HepG2 (cell line): Measurements from ENCODE around the gene PRKCD. TPM values are rescaled to one million over a fixed set of nuclear protein-coding genes. Genes with fewer than 3 reads are reported as not detected.
A peak's percentile ranks its signal among the peaks of the same experiment; 100 is the strongest.

Source experiments
- ATAC-seq: fragments of 200-7000 bp; cut with Tn5 transposase; 3 replicates; pipeline ENCODE4 v1.9.1; 2020; ENCODE audit warnings: mild to moderate bottlenecking, moderate library complexity
- BruUV-seq: library from RNA; stranded (reverse); fragments of 400-500 nt; replicated peaks from 2 replicates; lab custom pipeline; 2021; lab: Mats Ljungman, UMichigan
- CTCF ChIA-PET: fragments of 300-600 bp; formaldehyde crosslinking; extraction: SDS; loops from one replicate; lab custom pipeline; 2021; ENCODE audit warnings: low total read pairs, inconsistent platforms, low intra/inter-chr PET ratio; lab: Yijun Ruan, JAX
- POLR2A ChIA-PET: fragments of 350-600 bp; sonication (Branson Sonifier 250); formaldehyde crosslinking; loops from one replicate; lab custom pipeline; 2020; ENCODE audit warnings: antibody characterized with exemption, inconsistent platforms; lab: Yijun Ruan, JAX
- DNase-seq: peaks from one replicate; pipeline ENCODE4 v3.0.0-alpha.2; 2015; ENCODE audit warnings: low spot score
- FAIRE-seq: peaks from 3 replicates; lab custom pipeline; 2011; peaks lifted over from hg19 to GRCh38; lab: Jason Lieb, UNC
- H2AFZ ChIP-seq: one replicate; pipeline ENCODE4 v1.6.1; 2011; ENCODE audit warnings: low read length, inconsistent platforms
- H3K27ac ChIP-seq: fragments of 300-600 bp; 3 replicates; pipeline ENCODE4 v1.8.0; 2011; ENCODE audit warnings: mixed run types, mild to moderate bottlenecking, mixed read lengths, low read length, inconsistent platforms; ENCODE audit not compliant: insufficient read depth; ENCODE audit errors: extremely low read length
- H3K27me3 ChIP-seq, 2 experiments: fragments of 200-600 bp in 1 of 2; 2 replicates in 1 of 2; 3 replicates in 1 of 2; pipeline versions ENCODE4 v1.6.0 to v1.8.0; 2011; ENCODE audit warnings: low read length in 2 of 2, mild to moderate bottlenecking in 2 of 2, moderate library complexity in 2 of 2, inconsistent platforms in 1 of 2; ENCODE audit not compliant: insufficient read depth in 2 of 2, control insufficient read depth in 1 of 2
- H3K36me3 ChIP-seq, 2 experiments: fragments of 200-600 bp in 1 of 2; replicated peaks in 1 of 2; 2 replicates in 1 of 2; 3 replicates in 1 of 2; pipeline versions ENCODE4 v1.5.1 to v1.8.0; 2011; ENCODE audit warnings: low read length in 2 of 2, inconsistent platforms in 1 of 2; ENCODE audit not compliant: insufficient read depth in 2 of 2, control insufficient read depth in 1 of 2
- H3K4me1 ChIP-seq: 2 replicates; pipeline ENCODE4 v1.5.1; 2012; ENCODE audit warnings: low read length, inconsistent platforms; ENCODE audit not compliant: insufficient read depth
- H3K4me2 ChIP-seq: 2 replicates; pipeline ENCODE4 v1.6.0; 2011; ENCODE audit warnings: low read depth, low read length, inconsistent platforms
- H3K4me3 ChIP-seq, 3 experiments: fragments of 200-600 bp in 1 of 3; sonication (generic), shearing (Covaris generic) in 1 of 3; replicated peaks in 1 of 3; 2 replicates each; pipeline ENCODE4 v1.5.1; 2011 to 2016; ENCODE audit warnings: low read length in 3 of 3, inconsistent platforms in 2 of 3, low read depth in 2 of 3, mild to moderate bottlenecking in 2 of 3, control low read depth in 1 of 3, mixed read lengths in 1 of 3; ENCODE audit not compliant: insufficient read depth in 1 of 3
- H3K79me2 ChIP-seq: one replicate; pipeline ENCODE4 v1.6.1; 2011; ENCODE audit warnings: low read length, inconsistent platforms; ENCODE audit not compliant: insufficient read depth
- H3K9ac ChIP-seq: 2 replicates; pipeline ENCODE4 v1.6.0; 2011; ENCODE audit warnings: mild to moderate bottlenecking, low read depth, low read length, inconsistent platforms; ENCODE audit not compliant: insufficient read depth
- H3K9me3 ChIP-seq: 2 replicates; pipeline ENCODE4 v1.5.1; 2012; ENCODE audit warnings: mild to moderate bottlenecking, low read length
- H4K20me1 ChIP-seq: 2 replicates; pipeline ENCODE4 v1.6.0; 2011; ENCODE audit warnings: inconsistent platforms, mild to moderate bottlenecking, low read length, moderate library complexity; ENCODE audit not compliant: insufficient read depth
- CC2D1A ChIP-seq: sonication (generic); formaldehyde crosslinking; IDR thresholded peaks from 2 replicates; pipeline ENCODE4 v1.8.1; 2023; ENCODE audit warnings: mild to moderate bottlenecking, missing genetic modification reagents
- GATAD2A ChIP-seq: IDR thresholded peaks from 2 replicates; pipeline ENCODE4 v1.6.1; 2016
- MEF2D ChIP-seq: sonication (generic); formaldehyde crosslinking; IDR thresholded peaks from 2 replicates; pipeline ENCODE4 v1.5.1; 2020; ENCODE audit warnings: mild to moderate bottlenecking, missing genetic modification reagents
- NCOR1 ChIP-seq: fragments of 200-600 bp; sonication (generic); IDR thresholded peaks from 2 replicates; pipeline ENCODE4 v1.7.0; 2017; ENCODE audit warnings: antibody characterized with exemption, low read length, borderline replicate concordance
- PHF20 ChIP-seq: sonication (generic); formaldehyde crosslinking; IDR thresholded peaks from 2 replicates; pipeline ENCODE4 v1.5.0; 2020; ENCODE audit warnings: mild to moderate bottlenecking, missing genetic modification reagents
- SMAD1 ChIP-seq: sonication (generic); formaldehyde crosslinking; IDR thresholded peaks from 2 replicates; pipeline ENCODE4 v1.4.0; 2020; ENCODE audit warnings: missing genetic modification reagents, low read depth, mild to moderate bottlenecking, borderline replicate concordance
- ZNF792 ChIP-seq: IDR thresholded peaks from 2 replicates; pipeline ENCODE4 v1.6.1; 2016
- WGBS: methylation state at CpG from one replicate; pipeline ENCODE4 v1.1.6; 2017; ENCODE audit warnings: low lambda C conversion rate; 5-methylcytosine and 5-hydroxymethylcytosine counted together
- in situ Hi-C: cut with HindIII; loops from 2 replicates; pipeline ENCODE4 v1.10.0; 2017; ENCODE audit warnings: low pct_unique_long_range_greater_than_20kb; ENCODE audit not compliant: extremely low pct_ligation_motif_present
- intact Hi-C: fragments of 100-400 bp; cut with micrococcal nuclease; formaldehyde crosslinking; loops from one replicate; pipeline ENCODE4 v1.10.0; 2022; ENCODE audit not compliant: unreplicated experiment
- polyA plus RNA-seq, 8 experiments: library from polyadenylated mRNA; depleted of rRNA in 3 of 8; stranded (reverse) in 7 of 8; unstranded in 1 of 8; fragments of >200 nt; fragmentation: Illumina TruSeq in 4 of 8; extraction: Trizol in 4 of 8; gene quantifications; 2 replicates each; pipeline versions ENCODE4 v1.2.1 to v1.2.3, GENCODE V29; 2011 to 2016; ENCODE audit warnings: low read depth in 4 of 8, missing spikeins in 1 of 8, mixed read lengths in 1 of 8; ENCODE audit not compliant: insufficient read depth in 1 of 8
- total RNA-seq, 5 experiments: library from RNA; depleted of rRNA; stranded (reverse); fragments of >200 nt; fragmentation: Illumina TruSeq; extraction: Trizol; gene quantifications; 2 replicates each; pipeline ENCODE4 v1.2.3, GENCODE V29; 2016; ENCODE audit warnings: low read depth in 1 of 5
- TF ChIP-seq, protein P1 (sequence below): sonication (generic); formaldehyde crosslinking; IDR thresholded peaks from 2 replicates; pipeline ENCODE4 v1.5.0; 2020; ENCODE audit warnings: missing genetic modification reagents
- TF ChIP-seq, protein P2 (sequence below), 2 experiments: fragments of 450-650 bp in 1 of 2; sonication (generic) in 1 of 2; formaldehyde crosslinking; IDR thresholded peaks; 2 replicates each; pipeline versions ENCODE4 v1.5.0 to v1.8.0; 2020 to 2022; ENCODE audit warnings: mild to moderate bottlenecking in 1 of 2, missing genetic modification reagents in 1 of 2
- TF ChIP-seq, protein P3 (sequence below): sonication (generic); formaldehyde crosslinking; IDR thresholded peaks from 2 replicates; pipeline ENCODE4 v1.5.1; 2020; ENCODE audit warnings: missing genetic modification reagents, mild to moderate bottlenecking, borderline replicate concordance
- TF ChIP-seq, protein P4 (sequence below): sonication (generic); formaldehyde crosslinking; IDR thresholded peaks from 2 replicates; pipeline ENCODE4 v1.5.0; 2020; ENCODE audit warnings: mild to moderate bottlenecking, missing genetic modification reagents

Gene PRKCD
- total and polyA plus RNA-seq, 2 of the 13 experiments (the other 11 are each of a cell fraction or from before 2014, with no cell fraction given) = 1.6 to 40.7 TPM

DNA sequence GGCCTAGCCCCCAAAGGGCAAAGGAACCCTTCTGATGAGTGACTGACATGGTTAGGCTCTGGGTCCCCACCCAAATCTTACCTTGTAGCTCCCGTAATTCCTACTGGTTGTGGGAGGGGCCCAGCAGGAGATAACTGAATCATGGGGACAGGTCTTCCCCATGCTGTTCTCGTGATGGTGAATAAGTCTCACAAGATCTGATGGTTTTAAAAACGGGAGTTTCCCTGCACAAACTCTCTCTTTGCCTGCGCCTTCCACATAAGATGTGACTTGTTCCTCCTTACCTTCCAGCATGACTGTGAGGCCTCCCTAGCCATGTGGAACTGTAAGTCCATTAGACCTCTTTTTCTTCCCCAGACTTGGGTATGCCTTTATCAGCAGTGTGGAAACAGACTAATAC lies 77.9 kb downstream of the PRKCD start:
- H3K9me3 ChIP-seq = no peaks in the 10 kb centered on the region
- WGBS = 97% methylated on average over 4 of the region's 4 CpGs
- no peak for ATAC-seq
- no peak overlapping the region for H3K4me2 ChIP-seq
- H3K27me3 ChIP-seq = no peaks in the 10 kb centered on the region
- no peak for DNase-seq
- H3K36me3 ChIP-seq = peaks cover 55 to 74% of the 10 kb centered on the region in 2 experiments
- TF ChIP-seq NCOR1 = no peak
- TF ChIP-seq, protein P1, sequence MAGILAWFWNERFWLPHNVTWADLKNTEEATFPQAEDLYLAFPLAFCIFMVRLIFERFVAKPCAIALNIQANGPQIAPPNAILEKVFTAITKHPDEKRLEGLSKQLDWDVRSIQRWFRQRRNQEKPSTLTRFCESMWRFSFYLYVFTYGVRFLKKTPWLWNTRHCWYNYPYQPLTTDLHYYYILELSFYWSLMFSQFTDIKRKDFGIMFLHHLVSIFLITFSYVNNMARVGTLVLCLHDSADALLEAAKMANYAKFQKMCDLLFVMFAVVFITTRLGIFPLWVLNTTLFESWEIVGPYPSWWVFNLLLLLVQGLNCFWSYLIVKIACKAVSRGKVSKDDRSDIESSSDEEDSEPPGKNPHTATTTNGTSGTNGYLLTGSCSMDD (CRISPR knock-in tag) = no peak
- TF ChIP-seq, protein P2, sequence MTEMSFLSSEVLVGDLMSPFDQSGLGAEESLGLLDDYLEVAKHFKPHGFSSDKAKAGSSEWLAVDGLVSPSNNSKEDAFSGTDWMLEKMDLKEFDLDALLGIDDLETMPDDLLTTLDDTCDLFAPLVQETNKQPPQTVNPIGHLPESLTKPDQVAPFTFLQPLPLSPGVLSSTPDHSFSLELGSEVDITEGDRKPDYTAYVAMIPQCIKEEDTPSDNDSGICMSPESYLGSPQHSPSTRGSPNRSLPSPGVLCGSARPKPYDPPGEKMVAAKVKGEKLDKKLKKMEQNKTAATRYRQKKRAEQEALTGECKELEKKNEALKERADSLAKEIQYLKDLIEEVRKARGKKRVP (CRISPR knock-in tag; IDR thresholded peaks at IDR 0.05) = no peak
- no peak for TF ChIP-seq ZNF792
- TF ChIP-seq PHF20 (CRISPR knock-in tag) = no peak
- TF ChIP-seq GATAD2A = no peak
- TF ChIP-seq MEF2D (CRISPR knock-in tag) = no peak
- TF ChIP-seq, protein P3, sequence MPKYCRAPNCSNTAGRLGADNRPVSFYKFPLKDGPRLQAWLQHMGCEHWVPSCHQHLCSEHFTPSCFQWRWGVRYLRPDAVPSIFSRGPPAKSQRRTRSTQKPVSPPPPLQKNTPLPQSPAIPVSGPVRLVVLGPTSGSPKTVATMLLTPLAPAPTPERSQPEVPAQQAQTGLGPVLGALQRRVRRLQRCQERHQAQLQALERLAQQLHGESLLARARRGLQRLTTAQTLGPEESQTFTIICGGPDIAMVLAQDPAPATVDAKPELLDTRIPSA (CRISPR knock-in tag) = no peak
- no peak for TF ChIP-seq SMAD1
- TF ChIP-seq, protein P4, sequence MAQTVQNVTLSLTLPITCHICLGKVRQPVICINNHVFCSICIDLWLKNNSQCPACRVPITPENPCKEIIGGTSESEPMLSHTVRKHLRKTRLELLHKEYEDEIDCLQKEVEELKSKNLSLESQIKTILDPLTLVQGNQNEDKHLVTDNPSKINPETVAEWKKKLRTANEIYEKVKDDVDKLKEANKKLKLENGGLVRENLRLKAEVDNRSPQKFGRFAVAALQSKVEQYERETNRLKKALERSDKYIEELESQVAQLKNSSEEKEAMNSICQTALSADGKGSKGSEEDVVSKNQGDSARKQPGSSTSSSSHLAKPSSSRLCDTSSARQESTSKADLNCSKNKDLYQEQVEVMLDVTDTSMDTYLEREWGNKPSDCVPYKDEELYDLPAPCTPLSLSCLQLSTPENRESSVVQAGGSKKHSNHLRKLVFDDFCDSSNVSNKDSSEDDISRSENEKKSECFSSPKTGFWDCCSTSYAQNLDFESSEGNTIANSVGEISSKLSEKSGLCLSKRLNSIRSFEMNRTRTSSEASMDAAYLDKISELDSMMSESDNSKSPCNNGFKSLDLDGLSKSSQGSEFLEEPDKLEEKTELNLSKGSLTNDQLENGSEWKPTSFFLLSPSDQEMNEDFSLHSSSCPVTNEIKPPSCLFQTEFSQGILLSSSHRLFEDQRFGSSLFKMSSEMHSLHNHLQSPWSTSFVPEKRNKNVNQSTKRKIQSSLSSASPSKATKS = no peak
- TF ChIP-seq CC2D1A (CRISPR knock-in tag) = no peak
- TF ChIP-seq, all 625 proteins: peak for 0
- FAIRE-seq = no peak
- H3K4me1 ChIP-seq = peaks cover 44% of the 10 kb centered on the region
- ChIA-PET POLR2A (interaction anchor here (1.3 kb wide), 1 partner anchor 13 kb away, joined by 4 read pairs; no protein-coding TSS in a partner anchor), CTCF (no interaction called here)
- H3K27ac ChIP-seq = peak overlapping the region; percentile 52
- H4K20me1 ChIP-seq = peaks cover 19% of the 10 kb centered on the region; the same call in 1 of the 2 replicates
- no peak overlapping the region for H3K4me3 ChIP-seq
- H3K79me2 ChIP-seq = peaks cover 28% of the 10 kb centered on the region
- in situ Hi-C loops (no loop called here), intact Hi-C loops (no loop called here)
- no peak overlapping the region for H3K9ac ChIP-seq
- no peak overlapping the region for H2AFZ ChIP-seq
- no TSS peak for BruUV-seq
